CD4-positive, alpha-beta T cell (primary cell): ENCODE data around the gene PDLIM1. TPM values are rescaled to one million over a fixed set of nuclear protein-coding genes. Genes with fewer than 3 reads are reported as not detected.

Source experiments
- ATAC-seq: fragments of 200-7000 bp; cut with Tn5 transposase; one replicate; pipeline ENCODE4 v1.10.0; 2022; ENCODE audit warnings: mild to moderate bottlenecking; ENCODE audit not compliant: poor library complexity
- CTCF ChIA-PET: fragments of 350-600 bp; sonication (Branson Sonifier 250); formaldehyde crosslinking; loops from one replicate; lab custom pipeline; 2021; ENCODE audit warnings: antibody characterized with exemption, inconsistent platforms; lab: Charles Lee
- POLR2A ChIA-PET: fragments of 350-600 bp; sonication (Branson Sonifier 250); formaldehyde crosslinking; loops from one replicate; lab custom pipeline; 2021; ENCODE audit warnings: antibody characterized with exemption, inconsistent platforms; lab: Charles Lee
- DNase-seq, 14 experiments: peaks; one replicate each; pipeline ENCODE4 v3.0.0-alpha.2; 2013 to 2020; ENCODE audit warnings: mixed read lengths in 2 of 14
- H3K27ac ChIP-seq, 2 donors: one replicate each; pipeline versions ENCODE4 v1.5.1 to v1.7.0; 2013; ENCODE audit warnings: low read length in 2 of 2, low read depth in 1 of 2, mild to moderate bottlenecking in 1 of 2
- H3K27me3 ChIP-seq, 2 experiments: 1 replicate in 1 of 2; 2 replicates in 1 of 2; pipeline versions ENCODE4 v1.6.1 to v1.7.0; 2013; ENCODE audit warnings: low read length in 2 of 2, control low read depth in 1 of 2, mild to moderate bottlenecking in 1 of 2, moderate library complexity in 1 of 2; ENCODE audit not compliant: insufficient read depth in 2 of 2, control insufficient read depth in 1 of 2
- H3K36me3 ChIP-seq: one replicate; pipeline ENCODE4 v1.6.1; 2013; ENCODE audit warnings: low read length, control low read depth; ENCODE audit not compliant: insufficient read depth
- H3K4me1 ChIP-seq: one replicate; pipeline ENCODE4 v1.6.1; 2013; ENCODE audit warnings: low read length, control low read depth; ENCODE audit not compliant: insufficient read depth
- H3K4me3 ChIP-seq: one replicate; pipeline ENCODE4 v1.5.1; 2013; ENCODE audit warnings: mild to moderate bottlenecking, low read length, moderate library complexity
- H3K9me3 ChIP-seq, 2 experiments: 1 replicate in 1 of 2; 2 replicates in 1 of 2; pipeline versions ENCODE4 v1.6.1 to v1.7.0; 2013; ENCODE audit warnings: low read length in 2 of 2, mild to moderate bottlenecking in 2 of 2, control low read depth in 1 of 2, moderate library complexity in 1 of 2; ENCODE audit not compliant: control insufficient read depth in 1 of 2, insufficient read depth in 1 of 2
- H3K27ac Mint-ChIP-seq: one replicate; pipeline ENCODE4 v1.8.0; 2020; ENCODE audit warnings: mixed read lengths
- H3K27me3 Mint-ChIP-seq: one replicate; pipeline ENCODE4 v1.8.0; 2021; ENCODE audit warnings: mixed read lengths
- H3K36me3 Mint-ChIP-seq: one replicate; pipeline ENCODE4 v1.8.0; 2021; ENCODE audit warnings: low read depth, mixed read lengths
- H3K4me1 Mint-ChIP-seq: one replicate; pipeline ENCODE4 v1.8.0; 2021; ENCODE audit warnings: low read depth, mixed read lengths
- H3K4me3 Mint-ChIP-seq: one replicate; pipeline ENCODE4 v1.8.0; 2020; ENCODE audit warnings: mild to moderate bottlenecking, mixed read lengths
- H3K9me3 Mint-ChIP-seq: one replicate; pipeline ENCODE4 v1.8.0; 2020; ENCODE audit warnings: mixed read lengths
- CTCF ChIP-seq: fragments of 200-600 bp; IDR thresholded peaks from one replicate; pipeline ENCODE4 v1.8.0; 2022; ENCODE audit warnings: antibody characterized with exemption, mild to moderate bottlenecking
- intact Hi-C, 2 experiments: fragments of 100-400 bp; cut with DNase I in 1 of 2; cut with micrococcal nuclease in 1 of 2; formaldehyde crosslinking; loops; one replicate each; pipeline versions ENCODE4 v1.15.1 to v1.9.0; 2023 to 2025; cut with DNase I, micrococcal nuclease
- total RNA-seq, 174 experiments: library from RNA in 2 of 174; stranded (reverse) in 2 of 174; gene quantifications; one replicate each; pipeline ENCODE4 v1.2.3 and lab custom pipeline; 2021 to 2026

Gene PDLIM1
- total RNA-seq, 2 experiments from 2014 or later: 0.41 to 0.75 TPM

GRCh38 chr10:95253007-95253406 lies 37.8 kb downstream of the PDLIM1 start:
- Mint-ChIP-seq H3K27ac (no peak overlapping the region), H3K27me3 (peaks cover 19% of the 10 kb centered on the region)
- CTCF ChIA-PET: no interaction called here

GRCh38 chr10:95250856-95251255 lies 39.9 kb downstream of the PDLIM1 start:
- no peaks in the 10 kb centered on the region for H3K36me3 ChIP-seq
- Mint-ChIP-seq H3K4me3 (no peak overlapping the region), H3K36me3 (no peaks in the 10 kb centered on the region), H3K27ac (no peak overlapping the region), H3K9me3 (no peaks in the 10 kb centered on the region), H3K27me3 (peaks cover 19% of the 10 kb centered on the region), H3K4me1 (no peaks in the 10 kb centered on the region)
- H3K4me3 ChIP-seq: no peak overlapping the region
- intact Hi-C loops: no loop called here
- ChIA-PET POLR2A (no interaction called here), CTCF (interaction anchor here (1.0 kb wide), 1 partner anchor 47 kb away, joined by 3 read pairs; no protein-coding TSS in a partner anchor)
- H3K4me1 ChIP-seq: no peaks in the 10 kb centered on the region
- ATAC-seq (no peak), DNase-seq (no peak)
- no peaks in the 10 kb centered on the region for H3K9me3 ChIP-seq
- TF ChIP-seq CTCF: no peak
- no peaks in the 10 kb centered on the region for H3K27me3 ChIP-seq
- no peak overlapping the region for H3K27ac ChIP-seq

More at GRCh38 chr10:95253007-95253406, 37.8 kb downstream of the PDLIM1 start:
- Histone ChIP-seq H3K4me3 (no peak overlapping the region), H3K36me3 (no peaks in the 10 kb centered on the region), H3K27ac (no peak overlapping the region), H3K4me1 (no peaks in the 10 kb centered on the region), H3K27me3 (no peaks in the 10 kb centered on the region), H3K9me3 (no peaks in the 10 kb centered on the region)
- TF ChIP-seq CTCF: no peak
- ATAC-seq: no peak
- Mint-ChIP-seq H3K36me3 (no peaks in the 10 kb centered on the region), H3K4me1 (no peaks in the 10 kb centered on the region), H3K4me3 (no peak overlapping the region), H3K9me3 (no peaks in the 10 kb centered on the region)
- POLR2A ChIA-PET: no interaction called here
- DNase-seq: no peak
- intact Hi-C loops: no loop called here

- Histone ChIP-seq H3K36me3 (no peaks in the 10 kb centered on the region), H3K9me3 (no peaks in the 10 kb centered on the region), H3K4me1 (no peaks in the 10 kb centered on the region), H3K27me3 (no peaks in the 10 kb centered on the region), H3K4me3 (no peak overlapping the region), H3K27ac (no peak overlapping the region)
- POLR2A ChIA-PET: no interaction called here
- Mint-ChIP-seq H3K36me3 (no peaks in the 10 kb centered on the region), H3K27ac (no peak overlapping the region), H3K4me3 (no peak overlapping the region), H3K27me3 (peaks cover 26% of the 10 kb centered on the region), H3K9me3 (no peaks in the 10 kb centered on the region), H3K4me1 (no peaks in the 10 kb centered on the region)
- intact Hi-C loops: loop anchor here in 1 of 2 experiments (10.0 kb wide), 1 partner anchor 355 kb away; no protein-coding TSS in a partner anchor
- no peak for TF ChIP-seq CTCF
- DNase-seq (no peak), ATAC-seq (no peak)
- CTCF ChIA-PET: no interaction called here
These were observed 41.3 kb downstream of the PDLIM1 start for GRCh38 chr10:95249467-95249866.
